Lung (tissue), 12 donors: ENCODE data around the gene PVR. TPM values are rescaled to one million over a fixed set of nuclear protein-coding genes. Genes with fewer than 3 reads are reported as not detected.

ENCODE experiments used
- ATAC-seq: fragments of 200-7000 bp; cut with Tn5 transposase; one replicate; pipeline ENCODE4 v1.9.1; 2020; ENCODE audit warnings: moderate number of reproducible peaks; ENCODE audit not compliant: insufficient read depth, low FRiP score
- DNase-seq, 3 donors: peaks; one replicate each; pipeline ENCODE4 v3.0.0-alpha.2; 2013 to 2017
- H3K27ac ChIP-seq, 2 donors: one replicate each; pipeline ENCODE4 v1.5.1; 2013; ENCODE audit warnings: mild to moderate bottlenecking in 2 of 2, moderate library complexity in 2 of 2, control low read depth in 1 of 2, inconsistent platforms in 1 of 2, low read depth in 1 of 2, low read length in 1 of 2
- H3K27me3 ChIP-seq, 3 donors: one replicate each; pipeline ENCODE4 v1.5.1; 2013; ENCODE audit warnings: low read length in 2 of 3; ENCODE audit not compliant: control insufficient read depth in 3 of 3, insufficient read depth in 3 of 3
- H3K36me3 ChIP-seq, 4 donors: one replicate each; pipeline ENCODE4 v1.5.1; 2013; ENCODE audit warnings: low read length in 4 of 4, mild to moderate bottlenecking in 1 of 4, moderate library complexity in 1 of 4; ENCODE audit not compliant: control insufficient read depth in 4 of 4, insufficient read depth in 4 of 4
- H3K4me1 ChIP-seq, 5 donors: one replicate each; pipeline ENCODE4 v1.5.1; 2013; ENCODE audit warnings: low read length in 5 of 5, mild to moderate bottlenecking in 2 of 5, moderate library complexity in 1 of 5; ENCODE audit not compliant: control insufficient read depth in 5 of 5, insufficient read depth in 5 of 5
- H3K4me3 ChIP-seq: one replicate; pipeline ENCODE4 v1.5.1; 2013; ENCODE audit warnings: mild to moderate bottlenecking, control low read depth, moderate library complexity
- H3K9ac ChIP-seq, 2 donors: one replicate each; pipeline ENCODE4 v1.5.1; 2013; ENCODE audit warnings: low read length in 2 of 2, control low read depth in 1 of 2; ENCODE audit not compliant: insufficient read depth in 1 of 2
- H3K9me3 ChIP-seq, 4 donors: one replicate each; pipeline ENCODE4 v1.5.1; 2013; ENCODE audit warnings: low read length in 3 of 4, mild to moderate bottlenecking in 1 of 4, moderate library complexity in 1 of 4; ENCODE audit not compliant: control insufficient read depth in 4 of 4, insufficient read depth in 3 of 4
- WGBS, 2 donors: extraction: QIAGEN DNeasy Blood & Tissue Kit; methylation state at CpG; one replicate each; pipeline ENCODE4 v1.1.7; 2013; 5-methylcytosine and 5-hydroxymethylcytosine counted together
- polyA plus RNA-seq, 2 donors: library from polyadenylated mRNA; stranded (reverse); fragments of 200-250 nt; gene quantifications; one replicate each; pipeline ENCODE4 v1.2.1, GENCODE V29; 2013
- total RNA-seq, 2 donors: library from RNA; depleted of rRNA in 1 of 2; stranded (reverse); fragments of >200 nt in 1 of 2; gene quantifications; one replicate each; pipeline ENCODE4 v1.2.1, GENCODE V29; 2014 to 2021
- TF ChIP-seq, protein P1 (sequence below): IDR thresholded peaks from 2 replicates; pipeline ENCODE4 v1.5.1; 2012; ENCODE audit warnings: mild to moderate bottlenecking; ENCODE audit errors: control extremely low read depth, extremely low read depth
- donor health status: control.
- donor health status: control.
- donor health status: Bipolar disorder and iron deficiency.
- donor health status: healthy.
- donor health status: DM: yes; HTN: yes; CAD: no.

PVR gene
- total and polyA plus RNA-seq, 4 donors: 26.4 to 51.6 (median 36.5) TPM

DNA sequence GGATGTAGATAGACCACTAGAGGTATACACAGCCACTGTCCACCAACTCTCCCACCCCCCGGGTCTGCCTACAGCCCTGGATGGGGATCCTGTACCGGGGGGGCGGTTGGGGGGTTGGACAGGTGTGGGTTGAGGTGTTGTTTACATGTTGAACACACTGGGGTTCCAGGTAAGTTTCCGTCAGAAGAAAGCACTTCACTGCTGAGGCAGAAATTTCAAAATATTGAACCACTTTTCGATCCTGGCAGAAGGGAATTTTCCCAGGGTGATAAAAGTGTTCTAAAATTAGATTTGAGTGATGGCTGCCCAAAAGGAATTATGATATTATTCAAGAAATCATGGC, 48.6 kb downstream of the PVR start:
- Histone ChIP-seq H3K9me3 (no peaks in the 10 kb centered on the region), H3K27ac (peak overlapping the region in 1 of 2 donors; percentile 91), H3K4me3 (no peak overlapping the region), H3K4me1 (peaks cover 0 to 16% (median 3%) of the 10 kb centered on the region in 5 donors), H3K36me3 (no peaks in the 10 kb centered on the region), H3K9ac (no peak overlapping the region), H3K27me3 (no peaks in the 10 kb centered on the region)
- DNase-seq (no peak), ATAC-seq (no peak)
- TF ChIP-seq, protein P1, sequence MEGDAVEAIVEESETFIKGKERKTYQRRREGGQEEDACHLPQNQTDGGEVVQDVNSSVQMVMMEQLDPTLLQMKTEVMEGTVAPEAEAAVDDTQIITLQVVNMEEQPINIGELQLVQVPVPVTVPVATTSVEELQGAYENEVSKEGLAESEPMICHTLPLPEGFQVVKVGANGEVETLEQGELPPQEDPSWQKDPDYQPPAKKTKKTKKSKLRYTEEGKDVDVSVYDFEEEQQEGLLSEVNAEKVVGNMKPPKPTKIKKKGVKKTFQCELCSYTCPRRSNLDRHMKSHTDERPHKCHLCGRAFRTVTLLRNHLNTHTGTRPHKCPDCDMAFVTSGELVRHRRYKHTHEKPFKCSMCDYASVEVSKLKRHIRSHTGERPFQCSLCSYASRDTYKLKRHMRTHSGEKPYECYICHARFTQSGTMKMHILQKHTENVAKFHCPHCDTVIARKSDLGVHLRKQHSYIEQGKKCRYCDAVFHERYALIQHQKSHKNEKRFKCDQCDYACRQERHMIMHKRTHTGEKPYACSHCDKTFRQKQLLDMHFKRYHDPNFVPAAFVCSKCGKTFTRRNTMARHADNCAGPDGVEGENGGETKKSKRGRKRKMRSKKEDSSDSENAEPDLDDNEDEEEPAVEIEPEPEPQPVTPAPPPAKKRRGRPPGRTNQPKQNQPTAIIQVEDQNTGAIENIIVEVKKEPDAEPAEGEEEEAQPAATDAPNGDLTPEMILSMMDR: no peak
- WGBS, 2 donors: 21 to 32% methylated on average over 5 of the region's 5 CpGs

GRCh38 chr19:44694184-44694579, 50.5 kb downstream of the PVR start:
- H3K36me3 ChIP-seq: no peaks in the 10 kb centered on the region
- H3K4me3 ChIP-seq: no peak overlapping the region
- no peak for DNase-seq
- H3K27me3 ChIP-seq: no peaks in the 10 kb centered on the region
- ATAC-seq: no peak
- H3K9me3 ChIP-seq: no peaks in the 10 kb centered on the region
- peaks cover 0 to 14% (median 3%) of the 10 kb centered on the region in 5 donors for H3K4me1 ChIP-seq
- WGBS, 2 donors: 67 to 94% methylated on average over 2 of the region's 2 CpGs
- H3K9ac ChIP-seq: no peak overlapping the region
- H3K27ac ChIP-seq: peak overlapping the region in 1 of 2 donors; percentile 37
- TF ChIP-seq, protein P1: no peak

DNA sequence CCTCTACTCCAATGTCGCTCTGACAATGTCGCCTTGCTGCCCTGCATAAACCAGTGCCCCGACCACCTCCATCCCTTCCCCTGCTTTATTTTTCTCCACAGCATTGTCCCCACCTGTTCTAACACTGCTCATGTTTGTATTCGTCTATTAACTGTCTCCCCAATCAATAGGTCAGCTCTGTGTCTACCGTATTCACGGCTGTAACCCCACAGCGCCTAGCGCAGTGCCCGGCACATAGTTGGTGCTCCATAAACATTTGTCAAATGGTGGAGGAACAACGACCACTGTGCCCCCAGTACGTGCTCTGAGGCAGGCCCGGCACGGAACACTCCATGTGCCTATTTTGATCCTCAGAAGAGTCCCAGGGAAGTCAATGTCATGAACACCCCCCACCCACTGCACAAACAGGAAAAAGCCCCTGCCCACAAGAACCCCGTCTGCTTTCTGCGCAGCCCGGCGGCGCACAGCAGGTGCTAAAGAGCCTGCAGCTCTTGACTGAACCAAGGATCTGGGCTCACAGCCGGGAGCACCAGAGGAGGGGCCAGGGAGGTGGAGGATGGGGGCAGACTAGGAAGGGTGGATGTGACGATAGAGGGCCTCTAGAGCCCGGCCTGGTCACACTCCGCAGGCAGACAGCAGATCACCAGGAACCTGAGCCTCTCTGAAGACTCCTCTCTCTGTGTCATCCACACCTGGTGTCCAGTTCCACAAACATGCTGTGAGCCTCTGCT, 53.4 kb downstream of the PVR start:
- H3K4me1 ChIP-seq: peaks cover 0 to 4% (median 3%) of the 10 kb centered on the region in 5 donors
- no peak for DNase-seq
- H3K27me3 ChIP-seq: no peaks in the 10 kb centered on the region
- TF ChIP-seq, protein P1: no peak
- ATAC-seq: no peak
- H3K4me3 ChIP-seq: no peak overlapping the region
- 47 to 50% methylated on average over 22 of the region's 22 CpGs for WGBS, 2 donors
- H3K36me3 ChIP-seq: no peaks in the 10 kb centered on the region
- no peak overlapping the region for H3K9ac ChIP-seq
- peak overlapping the region in 1 of 2 donors; percentile 4 for H3K27ac ChIP-seq
- no peaks in the 10 kb centered on the region for H3K9me3 ChIP-seq

- no peak overlapping the region for H3K9ac ChIP-seq
- no peaks in the 10 kb centered on the region for H3K36me3 ChIP-seq
- ATAC-seq (no peak), DNase-seq (no peak)
- no peaks in the 10 kb centered on the region for H3K9me3 ChIP-seq
- no peak overlapping the region for H3K4me3 ChIP-seq
- no peak overlapping the region for H3K27ac ChIP-seq
- H3K4me1 ChIP-seq: peaks cover 0 to 3% (median 0%) of the 10 kb centered on the region in 5 donors
- WGBS, 2 donors: 82 to 83% methylated on average over 4 of the region's 4 CpGs
- no peaks in the 10 kb centered on the region for H3K27me3 ChIP-seq
- TF ChIP-seq, protein P1: no peak
These were observed 53.9 kb downstream of the PVR start for GRCh38 chr19:44697670-44698034.
